ENCODE data around the gene SERPINI2.

Gene SERPINI2

GRCh38 chr3:167394003-167394402 is 79.8 kb downstream of the SERPINI2 start:
- Histone ChIP-seq H3K27me3 (ENCODE audit: control insufficient read depth, insufficient read depth, low read length) (no peaks in the 10 kb centered on the region), H3K4me1 (ENCODE audit: control insufficient read depth, insufficient read depth, low read length) (no peaks in the 10 kb centered on the region), H3K9me3 (ENCODE audit: control insufficient read depth, insufficient read depth, low read length) (no peaks in the 10 kb centered on the region), H3K27ac (ENCODE audit: low read length) (no peak overlapping the region), H3K4me3 (ENCODE audit: low read length) (no peak overlapping the region), H3K36me3 (ENCODE audit: control insufficient read depth, insufficient read depth, low read length) (no peaks in the 10 kb centered on the region)
- no CpG with 5 or more reads among the region's 2 CpGs for WGBS (ENCODE audit: insufficient coverage, insufficient read length)
- no peak for DNase-seq (ENCODE audit: low read depth, low spot score)
